HG03175 (cell line): ENCODE results near the gene DDAH2.
A peak's percentile ranks its signal among the peaks of the same experiment; 100 is the strongest.
"Not testable (repeated sequence)": the region's sequence is repeated elsewhere in the genome, so short reads cannot be mapped to it uniquely, and the experiment has no call there.

Source experiments
- ATAC-seq: cut with Tn5 transposase; IDR thresholded peaks from one replicate; pipeline ENCODE4 v1.9.1; 2021; ENCODE audit warnings: mild to moderate bottlenecking, moderate library complexity; ENCODE audit not compliant: unreplicated experiment

Gene DDAH2

GRCh38 chr6:31715022-31715958, 13.8 kb downstream of the DDAH2 start, which contains the start of gene LY6G6D:
Gene LY6G6D, plus strand, starts transcription at chr6:31715348. Its CDS starts 8 bp downstream, at chr6:31715356.
- no peak for ATAC-seq

- no peak for ATAC-seq
Measured at GRCh38 chr6:31713991-31714684, 15.0 kb downstream of the DDAH2 start.

- no peak for ATAC-seq
Measured at GRCh38 chr6:31713465-31713864, 15.6 kb downstream of the DDAH2 start.

- ATAC-seq = no peak
Measured at GRCh38 chr6:31712296-31712695, 16.8 kb downstream of the DDAH2 start.

- no peak for ATAC-seq
Measured at GRCh38 chr6:31711233-31711632, 17.9 kb downstream of the DDAH2 start.

GRCh38 chr6:31710523-31711219, 18.4 kb downstream of the DDAH2 start:
- no peak for ATAC-seq

GRCh38 chr6:31709157-31709556, 19.9 kb downstream of the DDAH2 start:
- ATAC-seq = not testable (repeated sequence)

GRCh38 chr6:31708224-31708623, 20.9 kb downstream of the DDAH2 start:
- no peak for ATAC-seq

- no peak for ATAC-seq
Measured at GRCh38 chr6:31707701-31708100, 21.4 kb downstream of the DDAH2 start.

GRCh38 chr6:31706599-31706998, 22.5 kb downstream of the DDAH2 start, which contains the start of gene LY6G6F:
Gene LY6G6F, plus strand, starts transcription at chr6:31706866. Its CDS starts 41 bp downstream, at chr6:31706907.
- ATAC-seq = no peak

- no peak for ATAC-seq
Measured at GRCh38 chr6:31705931-31706330, 23.2 kb downstream of the DDAH2 start.

GRCh38 chr6:31702819-31703716, 26.0 kb downstream of the DDAH2 start, which contains the start of gene ABHD16A:
Gene ABHD16A, minus strand, starts transcription at chr6:31703324. Its CDS starts 43 bp downstream, at chr6:31703281.
- ATAC-seq = peak; percentile 84

- ATAC-seq = no peak
Measured at GRCh38 chr6:31702405-31702818, 26.7 kb downstream of the DDAH2 start.

- no peak for ATAC-seq
Measured at GRCh38 chr6:31701666-31702404, 27.3 kb downstream of the DDAH2 start.

- no peak for ATAC-seq
Measured at GRCh38 chr6:31700740-31701401, 28.2 kb downstream of the DDAH2 start.

- ATAC-seq = no peak
Measured at GRCh38 chr6:31697555-31697954, 31.5 kb downstream of the DDAH2 start.

- no peak for ATAC-seq
Measured at GRCh38 chr6:31693535-31693934, 35.6 kb downstream of the DDAH2 start.

- no peak for ATAC-seq
Measured at GRCh38 chr6:31692886-31693285, 36.2 kb downstream of the DDAH2 start.

GRCh38 chr6:31692353-31692752, 36.7 kb downstream of the DDAH2 start:
- ATAC-seq = no peak
